Naive thymus-derived CD4-positive, alpha-beta T cell (primary cell): ENCODE data around the gene ROCK2. TPM values are rescaled to one million over a fixed set of nuclear protein-coding genes. Genes with fewer than 3 reads are reported as not detected.

Experiments used
- ATAC-seq: fragments of 150-1000 bp; cut with Tn5 transposase; 2 replicates; pipeline ENCODE4 v1.10.0; 2021; ENCODE audit warnings: mild to moderate bottlenecking, moderate library complexity
- CTCF ChIA-PET: fragments of 350-600 bp; sonication (Branson Sonifier 250); formaldehyde crosslinking; loops from one replicate; lab custom pipeline; 2021; ENCODE audit warnings: antibody characterized with exemption; lab: Charles Lee
- POLR2A ChIA-PET: fragments of 350-600 bp; sonication (Branson Sonifier 250); formaldehyde crosslinking; loops from one replicate; lab custom pipeline; 2021; ENCODE audit warnings: antibody characterized with exemption, inconsistent platforms; lab: Charles Lee
- DNase-seq, 9 donors: peaks; one replicate each; pipeline versions ENCODE4 v3.0.0 to v3.0.0-alpha.2; 2020 to 2022; ENCODE audit warnings: mixed read lengths in 1 of 9
- H3K27ac ChIP-seq: one replicate; pipeline ENCODE4 v1.7.0; 2013; ENCODE audit warnings: mild to moderate bottlenecking, low read depth, low read length, moderate library complexity
- H3K27me3 ChIP-seq, 2 donors: one replicate each; pipeline ENCODE4 v1.7.0; 2013; ENCODE audit warnings: low read length in 2 of 2, mild to moderate bottlenecking in 2 of 2, moderate library complexity in 2 of 2; ENCODE audit not compliant: control insufficient read depth in 2 of 2, insufficient read depth in 2 of 2
- H3K36me3 ChIP-seq, 3 experiments: 1 replicate in 2 of 3; 2 replicates in 1 of 3; pipeline ENCODE4 v1.7.0; 2013; ENCODE audit warnings: low read length in 3 of 3, mild to moderate bottlenecking in 3 of 3, moderate library complexity in 1 of 3; ENCODE audit not compliant: insufficient read depth in 3 of 3, control insufficient read depth in 2 of 3
- H3K4me1 ChIP-seq, 2 donors: one replicate each; pipeline ENCODE4 v1.7.0; 2013; ENCODE audit warnings: low read length in 2 of 2, mild to moderate bottlenecking in 2 of 2, moderate library complexity in 1 of 2; ENCODE audit not compliant: control insufficient read depth in 2 of 2, insufficient read depth in 2 of 2
- H3K4me3 ChIP-seq: 2 replicates; pipeline ENCODE4 v1.7.0; 2013; ENCODE audit warnings: mild to moderate bottlenecking, low read length
- H3K9me3 ChIP-seq, 3 experiments: 1 replicate in 2 of 3; 2 replicates in 1 of 3; pipeline ENCODE4 v1.7.0; 2013; ENCODE audit warnings: low read length in 3 of 3; ENCODE audit not compliant: control insufficient read depth in 2 of 3
- H3K27ac Mint-ChIP-seq, 9 donors: one replicate each; pipeline ENCODE4 v1.8.0; 2020 to 2022; ENCODE audit warnings: mixed read lengths in 9 of 9, mild to moderate bottlenecking in 8 of 9, moderate library complexity in 5 of 9, inconsistent platforms in 2 of 9
- H3K27me3 Mint-ChIP-seq, 5 donors: one replicate each; pipeline ENCODE4 v1.8.0; 2021 to 2022; ENCODE audit warnings: mixed read lengths in 5 of 5, mild to moderate bottlenecking in 1 of 5
- H3K36me3 Mint-ChIP-seq, 5 donors: one replicate each; pipeline ENCODE4 v1.8.0; 2020 to 2022; ENCODE audit warnings: mixed read lengths in 5 of 5, mild to moderate bottlenecking in 3 of 5, inconsistent platforms in 1 of 5
- H3K4me1 Mint-ChIP-seq, 7 donors: one replicate each; pipeline ENCODE4 v1.8.0; 2020 to 2022; ENCODE audit warnings: mixed read lengths in 7 of 7, mild to moderate bottlenecking in 3 of 7, inconsistent platforms in 1 of 7
- H3K4me3 Mint-ChIP-seq, 10 donors: one replicate each; pipeline ENCODE4 v1.8.0; 2020 to 2022; ENCODE audit warnings: mild to moderate bottlenecking in 10 of 10, mixed read lengths in 10 of 10, moderate library complexity in 6 of 10, inconsistent platforms in 2 of 10
- H3K9me3 Mint-ChIP-seq, 11 donors: one replicate each; pipeline ENCODE4 v1.8.0; 2020 to 2022; ENCODE audit warnings: mixed read lengths in 11 of 11, mild to moderate bottlenecking in 4 of 11, inconsistent platforms in 1 of 11, moderate library complexity in 1 of 11
- intact Hi-C, 2 donors: fragments of 100-400 bp; cut with micrococcal nuclease; formaldehyde crosslinking; loops; one replicate each; pipeline ENCODE4 v1.15.1; 2023
- polyA plus RNA-seq, 2 donors: library from polyadenylated mRNA; unstranded; fragments of 300-500 nt; fragmentation: Illumina TruSeq; gene quantifications; one replicate each; pipeline ENCODE4 v1.2.3, GENCODE V29; 2021
- total RNA-seq, 6 experiments: library from RNA in 5 of 6; stranded (reverse) in 5 of 6; gene quantifications; 1 replicate in 5 of 6; 2 replicates in 1 of 6; pipeline ENCODE4 v1.2.3 and lab custom pipeline; 2021 to 2026

Gene ROCK2
- 10 to 100 TPM; 12.0 to 23.9 (median 18.8) TPM for total RNA-seq
- polyA plus RNA-seq = 10 to 100 TPM; 13.2 to 16.2 TPM
- 55.7 reads per million, percentile 73 among the genes with 10 or more reads in this experiment for total RNA-seq (lab: John Stamatoyannopoulos, UW)

GRCh38 chr2:11344342-11344955 is at the start of gene ROCK2:
Gene ROCK2 (minus strand): TSS chr2:11344636. CDS start chr2:11344136, 500 bp downstream.
- CTCF ChIA-PET = interaction anchor here (1.1 kb wide), 1 partner anchor 212 kb away, joined by 4 read pairs; a partner anchor contains a TSS
- intact Hi-C loops = loop anchor here (1.0 to 10.0 kb wide), 10 partner anchors 112 to 1390 kb away; partner anchors contain the start of genes PDIA6 (in 2 of the 2), E2F6 (in 1 of the 2), GRHL1 (in 1 of the 2) and LPIN1 (in 1 of the 2)

GRCh38 chr2:11393711-11394236 is 49.3 kb upstream of the ROCK2 start:
- Histone ChIP-seq H3K9me3 (no peaks in the 10 kb centered on the region), H3K4me3 (no peak overlapping the region), H3K36me3 (no peaks in the 10 kb centered on the region), H3K4me1 (no peaks in the 10 kb centered on the region), H3K27me3 (no peaks in the 10 kb centered on the region), H3K27ac (no peak overlapping the region)
- POLR2A ChIA-PET = no interaction called here
- CTCF ChIA-PET = no interaction called here
- Mint-ChIP-seq H3K9me3 (no peaks in the 10 kb centered on the region), H3K27ac (no peak overlapping the region), H3K36me3 (no peaks in the 10 kb centered on the region), H3K27me3 (peaks cover 0 to 7% (median 0%) of the 10 kb centered on the region in 5 donors), H3K4me1 (no peaks in the 10 kb centered on the region), H3K4me3 (no peak overlapping the region)
- ATAC-seq = no peak
- DNase-seq = no peak
- intact Hi-C loops = no loop called here

More at GRCh38 chr2:11344342-11344955, at the start of gene ROCK2:
- Mint-ChIP-seq H3K4me3 (peak within 1 kb of the TSS; percentile 93 to 100 (median 98)), H3K27ac (peak within 1 kb of the TSS; percentile 87 to 96 (median 91)), H3K9me3 (no peaks in the 10 kb centered on the region), H3K36me3 (no peaks in the 10 kb centered on the region), H3K4me1 (peaks cover 18 to 43% (median 33%) of the 10 kb centered on the region in 7 donors), H3K27me3 (peaks cover 0 to 25% (median 0%) of the 10 kb centered on the region in 5 donors)
- H3K4me1 ChIP-seq = peaks cover 13% of the 10 kb centered on the region in 2 donors
- no peaks in the 10 kb centered on the region for H3K27me3 ChIP-seq
- POLR2A ChIA-PET = interaction anchor here (1.0 to 3.2 kb wide), 4 partner anchors 30 to 215 kb away, joined by 3 to 17 read pairs (median 6); partner anchors contain the start of gene SLC66A3
- H3K27ac ChIP-seq = peak within 1 kb of the TSS; percentile 76
- ATAC-seq = peak; percentile 82
- no peaks in the 10 kb centered on the region for H3K9me3 ChIP-seq
- H3K4me3 ChIP-seq = peak within 1 kb of the TSS; percentile 87
- DNase-seq = peak; percentile 45 to 81 (median 58)
- H3K36me3 ChIP-seq = peaks cover 0 to 6% (median 0%) of the 10 kb centered on the region in 3 experiments

GRCh38 chr2:11391942-11392266 is 47.5 kb upstream of the ROCK2 start:
- no peak for DNase-seq
- no peaks in the 10 kb centered on the region for H3K36me3 Mint-ChIP-seq
- intact Hi-C loops = no loop called here
- no peaks in the 10 kb centered on the region for H3K4me1 ChIP-seq
- no peak overlapping the region for H3K4me3 ChIP-seq
- no peak overlapping the region for H3K27ac Mint-ChIP-seq
- ChIA-PET CTCF (no interaction called here), POLR2A (no interaction called here)
- no peaks in the 10 kb centered on the region for H3K36me3 ChIP-seq
- no peaks in the 10 kb centered on the region for H3K27me3 ChIP-seq
- no peak overlapping the region for H3K27ac ChIP-seq
- peaks cover 0 to 4% (median 0%) of the 10 kb centered on the region in 5 donors for H3K27me3 Mint-ChIP-seq
- ATAC-seq = no peak
- no peak overlapping the region for H3K4me3 Mint-ChIP-seq
- H3K4me1 Mint-ChIP-seq = peaks cover 0 to 2% (median 0%) of the 10 kb centered on the region in 7 donors
- no peaks in the 10 kb centered on the region for H3K9me3 ChIP-seq
- H3K9me3 Mint-ChIP-seq = no peaks in the 10 kb centered on the region

- Histone ChIP-seq H3K9me3 (no peaks in the 10 kb centered on the region), H3K4me1 (no peaks in the 10 kb centered on the region), H3K27ac (no peak overlapping the region), H3K4me3 (no peak overlapping the region), H3K36me3 (no peaks in the 10 kb centered on the region), H3K27me3 (no peaks in the 10 kb centered on the region)
- no peak overlapping the region for H3K4me3 Mint-ChIP-seq
- intact Hi-C loops = no loop called here
- H3K27ac Mint-ChIP-seq = no peak overlapping the region
- ChIA-PET CTCF (no interaction called here), POLR2A (no interaction called here)
- no peaks in the 10 kb centered on the region for H3K9me3 Mint-ChIP-seq
- no peaks in the 10 kb centered on the region for H3K36me3 Mint-ChIP-seq
- H3K27me3 Mint-ChIP-seq = peaks cover 0 to 4% (median 0%) of the 10 kb centered on the region in 5 donors
- no peak for ATAC-seq
- DNase-seq = no peak
- peaks cover 0 to 2% (median 0%) of the 10 kb centered on the region in 7 donors for H3K4me1 Mint-ChIP-seq
Observed at GRCh38 chr2:11390399-11390658, 45.9 kb upstream of the ROCK2 start.

- Histone ChIP-seq H3K27me3 (no peaks in the 10 kb centered on the region), H3K4me1 (no peaks in the 10 kb centered on the region), H3K9me3 (no peaks in the 10 kb centered on the region), H3K36me3 (no peaks in the 10 kb centered on the region), H3K4me3 (no peak overlapping the region), H3K27ac (no peak overlapping the region)
- ATAC-seq (no peak), DNase-seq (no peak)
- no peaks in the 10 kb centered on the region for H3K36me3 Mint-ChIP-seq
- peaks cover 0 to 4% (median 0%) of the 10 kb centered on the region in 5 donors for H3K27me3 Mint-ChIP-seq
- no peak overlapping the region for H3K27ac Mint-ChIP-seq
- no peaks in the 10 kb centered on the region for H3K9me3 Mint-ChIP-seq
- POLR2A ChIA-PET = no interaction called here
- no peak overlapping the region for H3K4me3 Mint-ChIP-seq
- H3K4me1 Mint-ChIP-seq = peaks cover 0 to 2% (median 0%) of the 10 kb centered on the region in 7 donors
- CTCF ChIA-PET = no interaction called here
- intact Hi-C loops = no loop called here
Observed at GRCh38 chr2:11389551-11390398, 45.3 kb upstream of the ROCK2 start.

- H3K9me3 Mint-ChIP-seq = no peaks in the 10 kb centered on the region
- H3K9me3 ChIP-seq = no peaks in the 10 kb centered on the region
- H3K36me3 ChIP-seq = no peaks in the 10 kb centered on the region
- no peaks in the 10 kb centered on the region for H3K27me3 ChIP-seq
- ATAC-seq (no peak), DNase-seq (no peak)
- H3K27ac Mint-ChIP-seq = no peak overlapping the region
- no peaks in the 10 kb centered on the region for H3K36me3 Mint-ChIP-seq
- H3K4me1 ChIP-seq = no peaks in the 10 kb centered on the region
- POLR2A ChIA-PET = no interaction called here
- no peak overlapping the region for H3K4me3 Mint-ChIP-seq
- peaks cover 0 to 4% (median 0%) of the 10 kb centered on the region in 5 donors for H3K27me3 Mint-ChIP-seq
- no peak overlapping the region for H3K27ac ChIP-seq
- intact Hi-C loops = no loop called here
- H3K4me3 ChIP-seq = no peak overlapping the region
- H3K4me1 Mint-ChIP-seq = peaks cover 0 to 2% (median 0%) of the 10 kb centered on the region in 7 donors
- CTCF ChIA-PET = no interaction called here
Observed at GRCh38 chr2:11389052-11389420, 44.6 kb upstream of the ROCK2 start.
